COLO668 (cell line): ENCODE data around the gene MYO1E.
A peak's percentile ranks its signal among the peaks of the same experiment; 100 is the strongest.

Source experiments
- DNase-seq: peaks from one replicate; lab custom pipeline; 2025; ENCODE audit not compliant: unreplicated experiment; lab: John Stamatoyannopoulos, UW

The MYO1E gene

DNA sequence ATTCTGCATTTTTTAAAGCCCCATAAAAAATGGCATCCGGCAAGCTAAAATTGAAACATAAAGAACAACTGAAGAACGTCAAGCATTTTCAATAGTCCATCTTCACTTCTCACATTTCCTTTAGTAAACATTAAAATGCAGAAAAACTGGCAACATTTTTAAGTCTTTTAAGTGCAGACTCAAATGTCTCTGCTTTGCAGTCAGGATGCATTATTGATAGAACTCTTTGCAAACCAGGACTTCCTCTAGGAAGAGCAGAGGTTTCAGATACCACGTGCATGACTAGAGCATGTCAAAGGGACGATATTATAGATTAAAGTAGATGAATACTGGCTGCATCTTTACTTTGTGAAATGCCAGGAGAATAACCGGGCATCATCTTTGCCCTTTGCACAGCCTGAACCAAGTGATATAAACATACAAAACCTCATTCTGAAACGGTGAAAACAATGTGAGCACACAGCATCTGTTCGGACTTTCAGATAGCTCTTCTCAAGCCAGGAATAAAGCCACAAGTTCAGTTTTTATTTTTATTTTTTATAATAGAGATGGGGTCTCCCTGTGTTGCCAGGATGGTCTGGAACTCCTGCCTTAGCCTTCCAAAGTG, 101.0 kb downstream of the MYO1E start:
- DNase-seq: no peak

DNA sequence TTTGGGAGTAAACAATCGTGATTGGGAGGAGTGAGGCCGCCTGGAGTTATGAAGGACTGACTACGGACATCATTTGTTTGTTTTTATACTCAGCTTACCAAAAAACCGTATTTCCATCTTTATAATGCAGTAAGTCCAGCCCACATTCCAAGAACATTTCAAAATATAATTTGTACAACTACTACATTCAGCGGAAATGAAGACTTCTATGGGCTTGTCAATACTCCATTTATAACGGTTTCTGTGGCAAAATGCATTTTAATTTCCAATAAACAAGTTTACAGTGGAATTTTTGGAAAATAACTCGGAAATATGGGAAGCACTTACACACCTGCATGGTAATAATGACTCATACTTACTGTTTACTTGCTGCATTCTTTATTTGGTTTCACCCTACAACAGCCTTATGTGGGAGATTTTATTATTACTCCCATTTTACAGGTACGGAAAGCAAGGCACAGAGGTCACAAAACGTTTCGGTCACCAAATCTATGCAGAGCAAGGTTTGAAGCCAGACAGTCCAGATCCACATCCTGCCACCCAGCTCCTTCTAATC, 103.7 kb downstream of the MYO1E start:
- no peak for DNase-seq

- no peak for DNase-seq
These were observed 104.4 kb downstream of the MYO1E start for GRCh38 chr15:59268168-59268851.

DNA sequence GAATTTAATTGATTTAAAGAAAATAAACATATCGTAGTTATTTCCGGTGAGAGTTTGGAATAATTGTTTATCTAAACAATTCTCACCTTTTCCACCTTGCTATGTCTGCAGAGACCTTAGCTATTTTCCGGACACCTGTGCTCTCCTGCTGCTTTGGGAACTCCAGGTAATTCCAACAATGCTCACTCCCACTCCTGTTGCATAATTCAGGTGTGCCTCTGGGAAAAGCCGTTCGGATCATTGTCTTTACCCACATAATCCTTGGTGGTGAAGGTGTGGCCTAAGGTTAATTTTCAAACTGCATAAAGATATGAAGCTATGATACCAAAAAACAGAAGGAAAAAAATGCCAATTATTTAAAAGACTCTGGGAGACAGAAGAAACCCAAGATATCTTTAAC, 106.6 kb downstream of the MYO1E start:
- no peak for DNase-seq

DNA sequence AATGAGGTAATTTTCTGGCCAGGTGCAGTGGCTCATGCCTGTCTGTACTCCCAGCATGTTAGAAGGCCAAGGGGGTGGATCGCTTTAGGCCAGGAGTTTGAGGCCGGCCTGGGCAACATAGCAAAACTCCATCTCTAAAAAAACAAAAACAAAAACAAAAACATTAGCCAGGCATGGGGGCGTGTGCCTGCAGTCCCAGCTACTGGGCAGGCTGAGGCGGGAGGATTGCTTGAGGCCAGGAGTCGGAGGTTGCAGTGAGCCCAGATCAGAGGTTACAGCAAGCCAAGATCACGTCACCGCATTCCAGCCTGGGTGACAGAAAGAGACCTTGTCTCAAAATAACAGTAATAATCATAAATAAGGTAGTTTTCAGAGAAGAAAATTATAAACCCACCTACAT, 110.4 kb downstream of the MYO1E start:
- DNase-seq: no peak

DNA sequence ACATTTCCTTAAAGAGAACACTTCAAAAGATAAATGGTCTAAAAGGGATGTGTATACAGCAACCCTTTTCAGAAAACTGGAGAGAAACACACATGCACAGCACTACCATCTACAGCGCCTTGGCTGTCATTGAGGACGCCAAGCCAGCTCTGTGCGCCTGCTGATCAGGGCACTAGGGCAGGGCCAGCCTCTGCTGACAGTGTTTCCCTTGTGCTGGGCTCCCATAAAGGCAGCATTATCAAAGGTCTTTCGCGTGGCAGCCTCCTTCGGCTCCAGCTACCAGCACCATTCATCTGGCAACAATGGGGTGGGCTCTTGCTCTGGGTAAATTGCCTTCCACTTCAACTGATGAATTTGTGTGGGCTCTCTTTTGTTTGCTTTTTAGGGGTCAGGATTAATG, 112.6 kb downstream of the MYO1E start:
- no peak for DNase-seq

DNA sequence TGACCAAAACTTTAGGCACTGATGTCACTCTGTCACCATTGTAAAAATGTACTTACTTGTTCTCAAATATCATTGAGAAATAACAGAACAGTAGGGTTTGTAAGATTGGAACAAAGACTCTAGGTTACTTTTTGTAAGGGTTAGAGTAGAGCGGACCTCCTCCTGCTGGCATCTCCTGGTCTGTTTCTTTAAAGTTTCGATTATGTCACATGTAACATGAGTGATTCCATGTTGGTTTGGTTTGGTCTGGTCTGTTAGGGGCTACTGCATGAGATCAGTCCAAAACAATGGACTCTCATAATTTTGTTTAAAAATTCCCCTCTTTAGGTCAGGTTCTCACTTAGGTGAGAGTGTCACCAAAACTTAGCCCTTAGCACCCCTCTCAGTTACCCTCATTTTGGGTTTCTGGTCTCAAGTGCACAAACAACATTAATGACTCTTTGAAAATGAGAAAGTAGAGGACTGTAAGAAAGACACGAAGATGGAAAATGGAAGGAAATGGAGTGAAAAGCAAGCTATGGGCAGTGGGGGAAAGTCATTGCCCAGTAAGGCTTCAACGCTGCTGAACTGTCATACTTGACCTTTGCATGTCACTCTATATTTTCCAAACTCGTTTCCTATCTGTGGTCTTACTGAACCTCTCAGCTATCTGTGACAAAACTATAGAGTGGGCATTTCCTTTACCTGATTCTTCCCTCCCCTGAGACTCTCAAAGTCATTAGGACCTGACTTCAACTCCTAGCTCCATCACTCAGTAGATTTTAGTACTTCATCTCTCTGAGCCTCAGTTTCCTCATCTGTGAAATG, 113.3 kb downstream of the MYO1E start:
- DNase-seq: no peak

GRCh38 chr15:59258317-59258716, 114.4 kb downstream of the MYO1E start:
- no peak for DNase-seq

GRCh38 chr15:59257140-59257539, 115.5 kb downstream of the MYO1E start:
- no peak for DNase-seq

GRCh38 chr15:59256482-59256881, 116.2 kb downstream of the MYO1E start:
- no peak for DNase-seq

DNA sequence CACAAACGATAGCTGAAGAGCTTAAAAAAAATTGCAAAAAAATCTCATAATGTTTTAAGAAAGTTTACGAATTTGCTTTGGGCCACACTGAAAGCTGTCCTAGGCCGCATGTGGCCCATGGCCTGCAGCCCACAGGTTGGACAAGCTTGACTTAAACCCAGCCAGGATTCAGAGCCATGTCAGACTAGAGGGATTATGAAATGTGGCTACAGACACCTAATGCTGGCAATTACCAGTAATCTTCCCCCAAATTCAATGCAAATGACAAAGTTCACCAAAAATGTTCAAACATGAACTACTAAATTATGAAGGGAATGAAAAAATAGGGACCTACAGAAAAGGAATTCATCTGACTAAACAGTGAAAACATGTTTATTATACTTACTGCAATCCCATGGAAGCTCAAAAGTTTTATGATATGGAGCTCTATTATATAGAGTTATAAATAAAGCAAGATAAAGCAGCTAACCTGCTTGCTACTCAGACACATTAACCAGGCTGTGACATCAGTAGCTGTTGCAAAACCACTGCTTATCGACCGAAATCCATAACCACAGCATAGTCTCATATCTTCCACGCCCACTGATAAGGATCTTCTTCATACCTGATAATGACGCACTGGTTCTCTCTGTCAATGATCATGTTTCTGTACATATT, 116.9 kb downstream of the MYO1E start:
- DNase-seq: no peak

GRCh38 chr15:59252137-59252536, 120.5 kb downstream of the MYO1E start:
- no peak for DNase-seq

DNA sequence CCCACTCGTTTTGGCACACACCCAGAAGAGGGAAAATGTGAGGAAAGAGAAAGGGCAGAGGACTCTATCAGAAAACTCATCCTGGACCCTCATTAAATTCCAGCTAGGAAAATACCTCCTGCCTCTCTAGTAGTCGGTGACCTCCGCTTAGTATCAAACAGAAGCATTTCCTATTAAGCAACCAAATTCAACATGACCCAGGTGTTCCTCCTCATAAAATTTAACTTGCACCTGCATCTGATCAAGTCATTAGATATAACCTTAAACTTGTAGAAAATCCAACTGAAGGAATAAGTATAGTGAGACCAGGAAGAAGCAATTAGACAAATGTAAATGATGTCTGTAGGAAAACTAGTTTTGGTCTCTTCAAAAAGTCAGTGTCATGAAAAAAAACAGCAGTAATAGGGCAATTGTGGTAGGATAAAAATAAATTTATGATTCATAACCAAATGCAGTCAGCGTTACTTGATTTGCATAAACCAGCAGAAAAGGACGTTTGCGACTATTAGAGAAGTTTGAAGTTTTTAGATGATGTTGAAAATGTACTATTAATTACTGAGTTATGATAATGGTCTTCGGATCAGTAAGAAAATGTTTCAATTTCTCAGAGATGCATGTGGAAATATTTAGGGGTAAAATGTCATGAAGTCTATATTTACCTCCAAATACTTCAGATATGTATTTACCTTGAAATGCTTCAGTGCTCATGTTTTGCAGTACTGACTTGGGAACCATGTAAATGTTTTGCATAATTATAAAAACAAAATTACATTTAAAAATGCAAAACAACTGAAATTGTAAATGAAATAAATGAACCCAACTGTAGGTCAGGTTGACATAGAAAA, 121.4 kb downstream of the MYO1E start:
- DNase-seq: no peak

- no peak for DNase-seq
These were observed 122.4 kb downstream of the MYO1E start for GRCh38 chr15:59250249-59250648.

GRCh38 chr15:59249816-59250215, 122.9 kb downstream of the MYO1E start:
- DNase-seq: no peak

- peak; percentile 44 for DNase-seq
These were observed 125.3 kb downstream of the MYO1E start for GRCh38 chr15:59247364-59247763.

DNA sequence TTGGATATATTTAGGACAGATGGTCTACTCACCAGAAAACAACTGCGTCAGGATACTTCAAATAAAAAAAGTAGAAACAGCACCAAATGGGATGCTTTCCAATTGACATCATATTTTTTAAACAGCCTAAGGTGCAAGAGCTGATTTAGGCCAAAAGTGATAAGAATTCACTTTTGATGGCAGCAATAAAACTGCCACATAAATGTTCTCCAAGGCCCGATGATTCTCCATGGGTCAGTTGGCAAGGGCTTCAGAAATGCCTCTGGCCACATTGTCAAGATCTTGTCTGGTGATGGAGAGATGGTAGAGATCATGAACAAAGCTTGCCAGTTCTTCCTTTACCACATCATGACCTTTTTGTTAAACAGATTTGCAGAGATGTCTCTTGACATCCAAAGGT, 127.1 kb downstream of the MYO1E start:
- DNase-seq: no peak

DNA sequence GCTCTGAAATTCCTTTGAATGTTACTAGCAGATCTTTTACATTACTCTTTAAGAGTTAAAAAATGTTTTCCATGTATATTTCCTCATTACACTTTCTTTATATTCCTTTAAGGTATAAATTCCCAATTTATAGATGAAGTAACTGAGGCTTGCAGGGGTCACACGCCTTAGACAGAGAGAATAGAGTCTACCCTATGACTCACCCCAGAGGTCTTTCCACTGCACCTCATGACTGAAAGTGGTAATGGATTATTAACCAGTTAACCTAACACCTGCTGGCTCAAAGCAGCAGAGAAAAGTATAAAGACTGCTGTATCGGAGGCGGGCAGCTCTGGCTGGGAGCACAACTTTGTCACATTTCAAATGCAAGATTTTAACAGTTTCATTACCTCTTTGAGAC, 128.3 kb downstream of the MYO1E start:
- no peak for DNase-seq

DNA sequence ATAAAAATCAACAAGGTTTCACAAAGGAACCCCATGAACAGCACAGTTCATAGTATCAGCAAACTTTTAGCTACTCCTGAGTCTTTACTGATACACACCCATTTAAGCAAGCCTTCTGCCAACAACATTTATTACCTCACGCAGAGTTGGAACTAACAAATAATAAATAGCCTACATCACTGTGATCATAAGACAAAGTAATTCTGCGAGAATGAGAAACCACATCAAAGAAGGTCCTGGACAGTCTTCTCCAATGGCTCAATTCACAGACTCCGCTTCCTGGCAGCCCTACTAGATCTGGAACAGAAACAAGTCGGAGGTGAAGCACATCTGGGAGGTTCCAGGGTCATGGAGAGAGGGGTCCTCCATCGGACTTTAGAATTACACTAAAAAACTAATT, 129.0 kb downstream of the MYO1E start:
- no peak for DNase-seq

DNA sequence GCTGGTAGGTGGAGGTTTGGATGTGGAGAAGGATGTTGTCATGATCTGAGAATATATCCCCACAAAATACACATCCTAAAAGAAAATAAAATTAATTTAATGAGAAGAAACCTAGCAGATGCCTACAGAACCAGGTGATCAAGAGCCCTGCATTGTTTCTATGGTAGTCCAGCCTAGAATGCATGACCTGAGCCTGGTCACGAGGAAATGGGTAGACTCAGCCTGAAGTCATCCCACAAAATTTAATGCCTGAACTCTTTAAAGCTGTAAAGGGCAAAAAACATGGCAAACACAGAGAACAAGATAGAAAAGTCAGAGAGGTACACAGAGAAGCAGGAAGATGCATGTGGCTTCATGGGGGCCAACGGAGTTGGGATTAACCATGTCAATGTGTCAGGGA, 130.0 kb downstream of the MYO1E start:
- no peak for DNase-seq

DNA sequence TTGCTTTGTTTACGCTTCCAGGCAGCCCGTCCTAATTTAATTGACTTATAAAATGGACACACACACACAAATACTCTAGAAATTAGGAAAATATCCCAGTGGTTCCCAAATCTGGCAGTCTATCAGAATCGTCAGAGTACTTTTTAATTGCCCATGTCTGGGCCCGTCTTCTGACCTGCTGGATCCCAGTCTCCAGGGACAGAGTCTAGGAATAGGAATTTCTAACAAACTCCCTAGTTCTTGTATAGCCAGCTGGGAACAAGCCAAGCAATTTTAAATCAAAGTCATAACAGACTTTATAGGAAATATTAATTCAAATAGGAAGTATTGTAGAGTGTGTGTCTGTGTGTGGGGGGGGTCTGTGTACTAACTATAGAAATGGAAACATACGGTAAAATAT, 132.6 kb downstream of the MYO1E start:
- no peak for DNase-seq
